Measurements from ENCODE around the gene KANSL1. TPM values are rescaled to one million over a fixed set of nuclear protein-coding genes. Genes with fewer than 3 reads are reported as not detected.

Gene KANSL1
- total and polyA plus RNA-seq, 5 donors from 2014 or later = 9.1 to 295 (median 11.3) TPM

DNA sequence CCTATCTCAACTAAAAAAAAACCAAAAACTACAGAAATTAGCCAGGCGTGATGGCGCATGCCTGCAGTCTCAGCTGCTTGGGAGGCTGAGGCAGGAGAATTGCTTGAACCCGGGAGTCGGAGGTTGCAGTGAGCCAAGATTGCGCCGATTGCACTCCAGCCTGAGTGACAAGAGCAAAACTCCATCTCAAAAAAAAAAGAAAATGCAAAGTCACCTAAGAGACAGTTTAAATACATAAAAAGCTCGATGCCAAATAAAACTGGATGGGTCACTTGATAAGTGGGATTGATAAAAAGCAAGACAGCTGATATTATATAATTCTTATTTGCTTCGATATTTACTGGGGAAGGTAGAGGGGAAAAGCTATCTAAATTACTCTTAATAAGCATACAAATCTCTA is 15.8 kb upstream of the KANSL1 start:
- Mint-ChIP-seq H3K27me3 (no peaks in the 10 kb centered on the region), H3K9me3 (no peaks in the 10 kb centered on the region), H3K27ac (peak overlapping the region in 1 of 3 donors; percentile 55), H3K36me3 (no peaks in the 10 kb centered on the region), H3K4me3 (no peak overlapping the region), H3K4me1 (peaks cover 11 to 59% (median 35%) of the 10 kb centered on the region in 4 donors)
- Histone ChIP-seq H3K36me3 (ENCODE audit: control insufficient read depth, insufficient read depth, low read length) (no peaks in the 10 kb centered on the region), H3K9me3 (ENCODE audit: control insufficient read depth in 2 of 2, low read length in 2 of 2) (no peaks in the 10 kb centered on the region), H3K4me1 (ENCODE audit: control insufficient read depth, insufficient read depth, low read length, poor library complexity, severe bottlenecking) (no peaks in the 10 kb centered on the region), H3K27me3 (ENCODE audit: control insufficient read depth, insufficient read depth, low read length) (no peaks in the 10 kb centered on the region), H3K27ac (ENCODE audit: insufficient read depth, low read length, poor library complexity, severe bottlenecking) (no peak overlapping the region), H3K4me3 (ENCODE audit: low read depth, low read length) (no peak overlapping the region)
- ATAC-seq (ENCODE audit: low read depth in 2 of 2) = no peak
- DNase-seq = no peak

DNA sequence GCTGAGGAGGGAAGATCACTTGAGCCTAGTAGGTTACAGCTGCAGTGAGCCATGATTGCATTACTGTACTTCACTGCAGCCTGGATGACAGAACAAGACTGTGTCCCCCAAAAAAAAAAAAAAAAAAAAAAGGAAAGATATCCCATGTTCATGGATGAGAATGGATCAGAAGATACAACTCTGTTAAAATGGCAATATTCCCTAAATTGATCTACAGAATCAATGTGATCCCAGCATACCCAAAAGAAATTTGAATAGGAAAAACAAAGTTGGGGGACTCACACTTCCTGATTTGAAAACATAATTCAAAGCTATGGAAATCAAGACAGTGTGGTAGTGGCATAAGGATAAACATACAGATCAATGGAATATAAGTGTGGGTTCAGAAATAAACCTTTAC is 12.7 kb upstream of the KANSL1 start:
- Histone ChIP-seq H3K4me3 (ENCODE audit: low read depth, low read length) (no peak overlapping the region), H3K9me3 (ENCODE audit: control insufficient read depth in 2 of 2, low read length in 2 of 2) (no peaks in the 10 kb centered on the region), H3K27me3 (ENCODE audit: control insufficient read depth, insufficient read depth, low read length) (no peaks in the 10 kb centered on the region), H3K4me1 (ENCODE audit: control insufficient read depth, insufficient read depth, low read length, poor library complexity, severe bottlenecking) (no peaks in the 10 kb centered on the region), H3K36me3 (ENCODE audit: control insufficient read depth, insufficient read depth, low read length) (no peaks in the 10 kb centered on the region), H3K27ac (ENCODE audit: insufficient read depth, low read length, poor library complexity, severe bottlenecking) (no peak overlapping the region)
- Mint-ChIP-seq H3K9me3 (no peaks in the 10 kb centered on the region), H3K4me1 (peaks cover 5 to 52% (median 34%) of the 10 kb centered on the region in 4 donors), H3K27me3 (no peaks in the 10 kb centered on the region), H3K27ac (peak overlapping the region in 2 of 3 donors; percentile 22 to 32), H3K36me3 (no peaks in the 10 kb centered on the region), H3K4me3 (no peak overlapping the region)
- DNase-seq = no peak
- no peak for ATAC-seq (ENCODE audit: low read depth in 2 of 2)

DNA sequence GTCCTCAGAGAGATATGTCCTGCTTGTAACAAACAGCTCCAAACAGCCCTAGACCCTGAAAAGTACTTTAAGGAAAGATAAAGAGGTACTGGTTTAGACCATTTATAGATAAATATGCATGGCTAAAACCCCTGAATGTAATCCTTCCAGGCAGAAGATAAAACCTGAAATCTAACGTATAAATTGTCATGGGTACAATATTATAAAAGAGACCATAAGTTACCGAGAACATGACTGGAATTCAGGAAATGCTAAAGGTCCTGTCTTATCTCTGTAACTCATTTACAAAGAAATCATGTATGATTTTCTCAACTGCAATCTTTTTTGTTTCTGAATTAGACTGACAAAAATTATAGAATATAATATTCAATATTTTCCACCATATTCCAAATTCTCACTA is 9.2 kb upstream of the KANSL1 start:
- no peak overlapping the region for H3K27ac ChIP-seq (ENCODE audit: insufficient read depth, low read length, poor library complexity, severe bottlenecking)
- Mint-ChIP-seq H3K9me3 (no peaks in the 10 kb centered on the region), H3K4me1 (peaks cover 15 to 53% (median 48%) of the 10 kb centered on the region in 4 donors), H3K27me3 (no peaks in the 10 kb centered on the region), H3K27ac (no peak overlapping the region), H3K4me3 (no peak overlapping the region), H3K36me3 (peaks cover 3% of the 10 kb centered on the region)
- H3K9me3 ChIP-seq (ENCODE audit: control insufficient read depth in 2 of 2, low read length in 2 of 2) = no peaks in the 10 kb centered on the region
- DNase-seq = no peak
- H3K4me3 ChIP-seq (ENCODE audit: low read depth, low read length) = no peak overlapping the region
- ATAC-seq (ENCODE audit: low read depth in 2 of 2) = no peak
- no peaks in the 10 kb centered on the region for H3K4me1 ChIP-seq (ENCODE audit: control insufficient read depth, insufficient read depth, low read length, poor library complexity, severe bottlenecking)
- no peaks in the 10 kb centered on the region for H3K27me3 ChIP-seq (ENCODE audit: control insufficient read depth, insufficient read depth, low read length)
- H3K36me3 ChIP-seq (ENCODE audit: control insufficient read depth, insufficient read depth, low read length) = no peaks in the 10 kb centered on the region

DNA sequence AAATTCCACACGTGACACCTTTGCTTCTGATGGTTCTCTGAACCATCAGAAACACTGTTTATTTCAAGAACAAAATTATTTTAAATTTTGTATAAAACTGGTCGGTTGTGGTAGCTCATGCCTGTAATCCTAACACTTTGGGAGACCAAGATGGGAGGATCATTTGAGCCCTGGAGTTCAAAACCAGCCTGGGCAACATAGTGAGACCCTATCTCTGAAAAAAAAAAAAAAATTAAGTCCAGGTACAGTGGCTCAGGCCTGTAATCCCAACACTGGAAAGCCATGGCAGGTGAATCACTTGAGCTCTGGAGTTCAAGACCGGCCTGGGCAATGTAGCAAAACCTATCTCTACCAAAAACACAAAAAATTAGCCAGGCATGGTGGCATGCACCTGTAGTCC is 8.3 kb upstream of the KANSL1 start:
- Mint-ChIP-seq H3K27me3 (no peaks in the 10 kb centered on the region), H3K4me3 (no peak overlapping the region), H3K36me3 (peaks cover 3% of the 10 kb centered on the region), H3K9me3 (no peaks in the 10 kb centered on the region), H3K4me1 (peaks cover 11 to 55% (median 48%) of the 10 kb centered on the region in 4 donors), H3K27ac (no peak overlapping the region)
- H3K27ac ChIP-seq (ENCODE audit: insufficient read depth, low read length, poor library complexity, severe bottlenecking) = no peak overlapping the region
- DNase-seq = no peak
- no peak for ATAC-seq (ENCODE audit: low read depth in 2 of 2)
- H3K4me3 ChIP-seq (ENCODE audit: low read depth, low read length) = no peak overlapping the region
- H3K27me3 ChIP-seq (ENCODE audit: control insufficient read depth, insufficient read depth, low read length) = no peaks in the 10 kb centered on the region
- no peaks in the 10 kb centered on the region for H3K36me3 ChIP-seq (ENCODE audit: control insufficient read depth, insufficient read depth, low read length)
- H3K9me3 ChIP-seq (ENCODE audit: control insufficient read depth in 2 of 2, low read length in 2 of 2) = no peaks in the 10 kb centered on the region
- no peaks in the 10 kb centered on the region for H3K4me1 ChIP-seq (ENCODE audit: control insufficient read depth, insufficient read depth, low read length, poor library complexity, severe bottlenecking)

DNA sequence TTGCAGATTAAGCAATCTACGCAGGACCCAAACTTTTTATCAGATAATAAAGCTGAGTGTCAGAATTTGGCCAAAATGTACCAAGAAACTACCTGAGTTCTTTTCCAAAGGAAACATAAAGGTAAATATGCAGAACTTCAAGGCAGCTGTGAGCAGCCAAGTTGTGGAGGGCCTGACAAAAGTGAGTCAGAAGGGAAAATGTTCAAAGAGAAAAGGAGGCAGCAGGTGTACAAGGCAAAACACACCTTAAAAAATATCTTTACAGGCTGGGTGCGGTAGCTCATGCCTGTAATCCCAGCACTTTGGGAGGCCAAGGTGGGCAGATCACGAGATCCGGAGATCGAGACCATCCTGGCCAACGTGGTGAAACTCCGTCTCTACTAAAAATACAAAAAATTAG is 7.0 kb upstream of the KANSL1 start:
- Mint-ChIP-seq H3K9me3 (no peaks in the 10 kb centered on the region), H3K4me3 (no peak overlapping the region), H3K4me1 (peaks cover 10 to 58% (median 49%) of the 10 kb centered on the region in 4 donors), H3K27me3 (no peaks in the 10 kb centered on the region), H3K36me3 (peaks cover 3% of the 10 kb centered on the region), H3K27ac (peak overlapping the region in 2 of 3 donors; percentile 64 to 73)
- H3K9me3 ChIP-seq (ENCODE audit: control insufficient read depth in 2 of 2, low read length in 2 of 2) = no peaks in the 10 kb centered on the region
- ATAC-seq (ENCODE audit: low read depth in 2 of 2) (no peak), DNase-seq (no peak)
- no peaks in the 10 kb centered on the region for H3K27me3 ChIP-seq (ENCODE audit: control insufficient read depth, insufficient read depth, low read length)
- H3K27ac ChIP-seq (ENCODE audit: insufficient read depth, low read length, poor library complexity, severe bottlenecking) = no peak overlapping the region
- H3K4me3 ChIP-seq (ENCODE audit: low read depth, low read length) = no peak overlapping the region
- peaks cover 12% of the 10 kb centered on the region for H3K4me1 ChIP-seq (ENCODE audit: control insufficient read depth, insufficient read depth, low read length, poor library complexity, severe bottlenecking)
- H3K36me3 ChIP-seq (ENCODE audit: control insufficient read depth, insufficient read depth, low read length) = no peaks in the 10 kb centered on the region

DNA sequence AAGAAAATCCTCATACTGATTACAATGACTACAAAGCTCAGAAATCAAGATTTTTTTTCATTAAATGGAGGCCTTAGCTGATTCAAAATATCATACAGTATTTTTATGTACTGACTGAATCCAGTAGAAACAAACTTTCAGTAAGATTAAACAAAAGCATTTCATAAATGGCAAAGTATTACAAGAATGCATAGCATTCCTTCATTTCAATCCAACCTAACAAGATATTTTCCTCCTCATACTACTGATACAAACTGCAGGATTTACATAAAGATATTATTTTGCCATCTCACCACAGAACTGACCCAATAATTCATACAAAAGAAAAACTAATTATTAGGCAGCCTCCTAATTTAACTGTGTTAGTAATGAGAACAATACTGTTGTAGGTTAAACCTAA is 6.2 kb upstream of the KANSL1 start:
- H3K27me3 Mint-ChIP-seq = peaks cover 1% of the 10 kb centered on the region
- Histone ChIP-seq H3K4me1 (ENCODE audit: control insufficient read depth, insufficient read depth, low read length, poor library complexity, severe bottlenecking) (peaks cover 21% of the 10 kb centered on the region), H3K9me3 (ENCODE audit: control insufficient read depth in 2 of 2, low read length in 2 of 2) (no peaks in the 10 kb centered on the region), H3K4me3 (ENCODE audit: low read depth, low read length) (no peak overlapping the region), H3K36me3 (ENCODE audit: control insufficient read depth, insufficient read depth, low read length) (no peaks in the 10 kb centered on the region), H3K27me3 (ENCODE audit: control insufficient read depth, insufficient read depth, low read length) (no peaks in the 10 kb centered on the region), H3K27ac (ENCODE audit: insufficient read depth, low read length, poor library complexity, severe bottlenecking) (no peak overlapping the region)
- no peaks in the 10 kb centered on the region for H3K9me3 Mint-ChIP-seq
- no peak for ATAC-seq (ENCODE audit: low read depth in 2 of 2)
- peaks cover 3% of the 10 kb centered on the region for H3K36me3 Mint-ChIP-seq
- H3K4me1 Mint-ChIP-seq = peaks cover 16 to 59% (median 48%) of the 10 kb centered on the region in 4 donors
- no peak for DNase-seq
- H3K4me3 Mint-ChIP-seq = no peak overlapping the region
- H3K27ac Mint-ChIP-seq = peak overlapping the region in 1 of 3 donors; percentile 60

DNA sequence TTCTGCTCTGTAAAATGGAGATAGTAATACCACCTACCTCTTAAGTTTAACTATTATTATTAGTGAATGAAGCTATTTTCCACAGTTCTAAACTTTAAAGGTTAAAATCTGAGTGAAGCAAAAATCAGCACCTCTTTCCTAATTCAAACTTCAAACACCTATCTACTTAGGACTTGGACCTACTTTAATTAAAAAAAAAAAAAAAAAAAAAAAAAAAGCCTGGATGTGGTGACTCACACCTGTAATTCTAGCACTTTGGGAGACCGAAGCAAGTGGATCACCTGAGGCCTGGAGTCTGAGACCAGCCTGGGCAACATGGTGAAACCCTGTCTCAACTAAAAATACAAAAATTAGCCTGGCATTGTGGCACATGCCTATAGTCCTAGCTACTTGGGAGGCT is 5.0 kb upstream of the KANSL1 start:
- Histone ChIP-seq H3K36me3 (ENCODE audit: control insufficient read depth, insufficient read depth, low read length) (no peaks in the 10 kb centered on the region), H3K4me3 (ENCODE audit: low read depth, low read length) (no peak overlapping the region), H3K9me3 (ENCODE audit: control insufficient read depth in 2 of 2, low read length in 2 of 2) (no peaks in the 10 kb centered on the region), H3K27me3 (ENCODE audit: control insufficient read depth, insufficient read depth, low read length) (no peaks in the 10 kb centered on the region), H3K4me1 (ENCODE audit: control insufficient read depth, insufficient read depth, low read length, poor library complexity, severe bottlenecking) (peaks cover 28% of the 10 kb centered on the region), H3K27ac (ENCODE audit: insufficient read depth, low read length, poor library complexity, severe bottlenecking) (no peak overlapping the region)
- ATAC-seq (ENCODE audit: low read depth in 2 of 2) (no peak), DNase-seq (no peak)
- Mint-ChIP-seq H3K9me3 (no peaks in the 10 kb centered on the region), H3K4me3 (no peak overlapping the region), H3K4me1 (peaks cover 19 to 60% (median 48%) of the 10 kb centered on the region in 4 donors), H3K36me3 (peaks cover 3% of the 10 kb centered on the region), H3K27ac (peak overlapping the region in 2 of 3 donors; percentile 45 to 100), H3K27me3 (peaks cover 5% of the 10 kb centered on the region)

DNA sequence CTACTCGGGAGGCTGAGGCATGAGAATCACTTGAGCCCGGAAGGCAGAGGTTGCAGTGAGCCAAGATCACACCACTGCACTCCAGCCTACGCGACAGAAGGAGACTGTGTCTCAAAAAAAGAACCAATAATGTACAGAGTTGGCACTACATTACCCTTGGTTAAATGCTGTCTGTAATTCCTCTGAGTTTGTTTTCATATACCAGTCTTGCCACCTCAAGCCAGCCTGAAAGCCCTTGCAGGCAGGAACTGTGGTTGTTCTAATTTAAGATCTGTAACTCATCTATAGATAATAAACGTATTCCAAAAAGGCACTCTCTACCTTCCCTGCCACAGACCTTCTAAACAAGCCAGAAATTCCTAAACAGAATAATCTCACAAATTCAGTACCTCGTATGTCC is 4.3 kb upstream of the KANSL1 start:
- DNase-seq = no peak
- H3K4me3 Mint-ChIP-seq = peak overlapping the region in 2 of 4 donors; percentile 16 to 37

More for the DNA sequence above, 4.3 kb upstream of the KANSL1 start:
- no peaks in the 10 kb centered on the region for H3K27me3 ChIP-seq (ENCODE audit: control insufficient read depth, insufficient read depth, low read length)
- no peaks in the 10 kb centered on the region for H3K36me3 ChIP-seq (ENCODE audit: control insufficient read depth, insufficient read depth, low read length)
- peaks cover 28% of the 10 kb centered on the region for H3K4me1 ChIP-seq (ENCODE audit: control insufficient read depth, insufficient read depth, low read length, poor library complexity, severe bottlenecking)
- no peak overlapping the region for H3K4me3 ChIP-seq (ENCODE audit: low read depth, low read length)
- Mint-ChIP-seq H3K4me1 (peaks cover 19 to 60% (median 45%) of the 10 kb centered on the region in 4 donors), H3K27ac (peak overlapping the region in 2 of 3 donors; percentile 45 to 100), H3K36me3 (peaks cover 3% of the 10 kb centered on the region), H3K9me3 (no peaks in the 10 kb centered on the region), H3K27me3 (peaks cover 5% of the 10 kb centered on the region)
- ATAC-seq (ENCODE audit: low read depth in 2 of 2) = no peak
- H3K9me3 ChIP-seq (ENCODE audit: control insufficient read depth in 2 of 2, low read length in 2 of 2) = no peaks in the 10 kb centered on the region
- H3K27ac ChIP-seq (ENCODE audit: insufficient read depth, low read length, poor library complexity, severe bottlenecking) = no peak overlapping the region

Data from CD4-positive, CD25-positive, alpha-beta regulatory T cell (primary cell).